Measurements from ENCODE around the gene TRIM67.

TRIM67 gene

DNA sequence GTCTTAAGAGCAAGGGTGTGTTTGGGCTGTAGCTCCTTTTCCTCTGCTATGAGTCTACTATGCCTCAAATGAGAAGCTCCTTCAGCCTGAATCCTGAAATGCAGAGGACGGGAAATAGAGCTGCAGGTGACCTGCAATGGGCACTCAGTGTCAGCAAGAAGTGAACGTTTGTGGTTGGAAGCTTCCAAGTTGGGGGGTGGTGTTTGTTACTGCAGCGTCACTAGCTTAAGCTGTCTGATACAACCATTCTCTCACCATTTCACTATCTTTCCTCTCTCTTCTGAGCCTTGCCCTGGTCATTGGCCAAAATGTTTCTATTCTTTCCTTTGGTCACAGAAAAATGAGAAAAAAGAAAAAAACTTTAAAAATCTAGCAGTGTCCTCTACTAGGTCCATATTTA, 19.4 kb downstream of the TRIM67 start:
- DNase-seq, result no peak
- intact Hi-C loops (cut with DNase I), result no loop called here

- intact Hi-C loops (cut with DNase I), result no loop called here
- peak in 1 of 10 donors; percentile 22 for DNase-seq
Measured at GRCh38 chr1:231182317-231182716, 20.5 kb downstream of the TRIM67 start.

DNA sequence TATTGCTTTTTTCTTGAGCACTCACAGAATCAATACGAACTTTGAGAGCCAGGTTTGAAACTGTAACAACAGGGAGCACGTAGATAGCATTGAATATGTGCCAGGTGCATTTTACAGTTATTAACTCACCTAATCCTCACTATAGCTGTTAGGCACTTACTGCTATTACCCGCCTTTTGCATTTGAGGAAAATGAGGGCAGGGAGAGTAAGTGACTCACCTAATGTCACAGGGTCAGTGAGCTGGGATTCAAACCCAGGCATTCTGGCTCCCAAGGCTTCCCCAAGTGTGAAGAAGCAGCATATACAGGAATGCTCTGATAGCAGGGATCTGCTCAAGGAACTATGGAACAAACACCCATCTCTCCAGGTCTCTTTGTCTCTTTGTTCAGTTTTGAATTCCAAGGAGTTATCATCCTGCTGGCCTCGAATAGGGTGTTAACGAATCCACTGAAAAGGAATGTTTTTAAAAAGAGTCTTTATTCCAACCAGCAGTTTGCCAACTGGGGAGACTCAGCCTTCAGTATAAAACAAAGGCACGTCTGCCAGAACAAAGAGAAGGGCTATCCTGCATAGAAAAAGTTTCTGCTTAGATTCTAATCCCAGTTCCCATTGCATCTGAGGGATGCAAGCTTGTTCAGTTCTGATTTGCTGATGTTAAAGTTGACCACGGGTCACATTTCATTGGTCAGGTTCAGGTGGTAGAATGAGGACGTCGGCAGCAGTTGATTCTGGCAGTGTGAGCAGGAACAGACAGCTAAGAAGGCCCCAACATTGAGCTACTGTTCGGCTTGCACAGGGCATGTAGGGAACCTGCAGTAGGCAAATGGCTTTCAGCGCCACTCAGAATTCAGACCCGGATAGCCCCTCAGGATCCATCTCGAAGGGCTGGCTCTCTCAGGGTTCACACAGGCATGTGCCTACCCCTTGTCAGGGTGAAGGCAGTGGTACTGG, 22.1 kb downstream of the TRIM67 start:
- peak in 1 of 10 donors; percentile 33 for DNase-seq
- intact Hi-C loops (cut with DNase I), result no loop called here

- peak in 1 of 10 donors; percentile 47 for DNase-seq
- intact Hi-C loops (cut with DNase I), result no loop called here
Measured at GRCh38 chr1:231184891-231185290, 23.0 kb downstream of the TRIM67 start.

- intact Hi-C loops (cut with DNase I), result no loop called here
- peak in 1 of 10 donors; percentile 67 for DNase-seq
Measured at GRCh38 chr1:231185391-231185790, 23.5 kb downstream of the TRIM67 start.

DNA sequence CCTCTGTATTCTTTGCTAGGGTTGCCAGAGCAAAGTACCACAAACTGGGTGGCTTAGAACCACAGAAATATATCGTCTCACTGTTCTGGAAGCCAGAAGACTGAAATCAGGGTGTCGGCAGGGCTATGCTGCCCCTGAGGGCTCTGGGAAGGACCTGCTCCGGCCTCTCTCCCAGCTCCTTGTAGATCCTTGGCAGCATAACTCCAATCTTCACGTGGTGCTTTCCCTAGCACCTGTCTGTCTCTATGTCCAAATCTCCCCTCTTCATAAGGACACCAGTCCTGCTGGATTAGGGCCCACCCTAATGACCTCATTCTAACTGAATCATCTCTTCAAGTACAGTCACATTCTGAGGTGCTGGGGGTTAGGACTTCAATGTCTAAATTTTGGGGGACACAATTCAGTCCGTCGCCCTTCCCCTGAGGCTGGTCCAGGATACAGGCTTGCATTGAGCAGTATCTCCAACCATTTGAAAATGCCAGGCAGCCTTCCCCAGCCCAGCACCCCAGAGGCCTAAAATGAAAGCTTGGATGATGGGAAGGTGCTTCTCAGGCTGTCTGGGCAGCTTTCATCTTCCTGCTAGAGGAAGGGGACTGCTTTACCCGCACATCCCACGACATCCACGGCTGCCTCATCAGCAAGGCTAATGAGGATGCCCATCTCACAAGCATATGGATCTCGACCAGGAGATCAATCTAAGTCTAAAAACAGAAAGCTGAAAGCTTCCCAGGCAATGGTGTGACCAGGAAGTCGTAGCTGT, 24.7 kb downstream of the TRIM67 start:
- intact Hi-C loops (cut with DNase I), result no loop called here
- DNase-seq, result peak in 1 of 10 donors; percentile 33

DNA sequence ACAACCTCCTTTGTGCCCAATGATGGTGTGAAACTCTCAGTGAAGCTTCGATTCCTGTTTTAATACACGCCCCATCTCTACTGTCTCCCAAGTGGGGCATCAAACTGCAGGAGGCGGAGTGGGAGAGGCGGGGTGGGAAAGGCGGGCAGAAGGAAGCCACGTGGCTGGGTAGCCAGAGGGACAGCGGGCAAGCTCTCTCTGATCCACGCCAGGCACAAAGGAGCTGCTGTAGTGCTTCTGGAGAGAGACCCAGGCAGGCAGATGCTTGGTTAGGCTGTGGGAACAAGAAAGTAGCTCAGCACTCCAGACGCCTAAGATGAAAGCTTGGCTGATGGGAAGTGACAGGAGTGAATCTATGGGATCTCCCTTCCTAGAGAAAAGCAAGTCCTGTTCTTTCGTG, 25.7 kb downstream of the TRIM67 start:
- intact Hi-C loops (cut with DNase I), result no loop called here
- DNase-seq, result peak; percentile 73 to 97 (median 83)

- peak in 3 of 10 donors; percentile 26 to 84 (median 30) for DNase-seq
- intact Hi-C loops (cut with DNase I), result no loop called here
Measured at GRCh38 chr1:231188072-231188471, 26.2 kb downstream of the TRIM67 start.

GRCh38 chr1:231188768-231189167, 26.9 kb downstream of the TRIM67 start:
- DNase-seq, result peak in 1 of 10 donors; percentile 11
- intact Hi-C loops (cut with DNase I), result no loop called here

DNA sequence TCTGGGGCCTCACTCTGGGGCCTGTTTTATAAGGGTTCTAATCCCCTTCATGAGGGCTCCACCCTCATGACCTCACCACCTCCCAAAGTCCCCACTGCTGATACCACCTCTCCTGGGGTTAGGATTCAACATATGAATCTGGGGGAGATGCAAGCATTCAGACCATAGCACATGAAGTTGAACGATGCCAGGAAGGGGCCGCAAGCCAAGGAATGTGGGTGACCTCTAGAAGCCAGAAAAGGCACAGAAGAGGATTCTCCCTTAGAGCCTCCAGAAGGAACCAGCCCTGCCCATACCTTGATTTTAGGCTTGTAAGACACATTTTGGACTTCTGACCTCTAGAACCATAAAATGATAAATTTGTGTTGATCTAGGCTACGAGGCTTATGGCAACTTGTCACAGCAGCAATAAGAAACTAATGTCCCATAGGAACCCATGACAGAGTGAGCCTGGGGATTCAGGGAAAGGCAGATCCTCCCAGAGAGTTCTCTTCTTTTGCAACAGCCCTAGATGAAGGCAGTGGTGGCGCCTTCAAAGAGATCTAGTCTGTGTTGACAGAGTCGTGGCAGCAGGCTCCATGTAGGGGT, 27.9 kb downstream of the TRIM67 start:
- peak in 1 of 10 donors; percentile 34 for DNase-seq
- intact Hi-C loops (cut with DNase I), result no loop called here

DNA sequence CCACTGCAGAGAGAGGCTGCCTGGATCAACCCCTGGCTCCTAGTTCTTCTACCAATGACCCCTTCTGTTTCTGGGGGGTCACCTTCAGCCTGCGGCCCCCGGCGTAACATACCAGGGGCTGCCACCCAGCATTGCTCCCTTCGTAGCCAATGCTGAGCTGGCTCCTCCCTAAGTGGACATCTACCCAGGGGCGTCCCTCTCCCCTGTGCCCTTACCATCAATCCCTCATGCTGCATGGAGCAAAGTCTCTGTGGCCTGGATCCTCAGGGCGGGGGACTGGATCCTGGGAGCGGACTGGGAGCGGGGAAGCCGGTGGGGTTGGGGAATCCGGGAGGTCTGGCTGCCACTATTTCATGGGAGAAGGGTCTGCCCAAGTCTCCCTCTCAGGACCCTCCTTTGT, 28.6 kb downstream of the TRIM67 start:
- intact Hi-C loops (cut with DNase I), result no loop called here
- peak in 1 of 10 donors; percentile 49 for DNase-seq

GRCh38 chr1:231192620-231193163, 30.8 kb downstream of the TRIM67 start:
- DNase-seq, result peak in 8 of 10 donors; percentile 28 to 86 (median 35)
- intact Hi-C loops (cut with DNase I), result no loop called here

DNA sequence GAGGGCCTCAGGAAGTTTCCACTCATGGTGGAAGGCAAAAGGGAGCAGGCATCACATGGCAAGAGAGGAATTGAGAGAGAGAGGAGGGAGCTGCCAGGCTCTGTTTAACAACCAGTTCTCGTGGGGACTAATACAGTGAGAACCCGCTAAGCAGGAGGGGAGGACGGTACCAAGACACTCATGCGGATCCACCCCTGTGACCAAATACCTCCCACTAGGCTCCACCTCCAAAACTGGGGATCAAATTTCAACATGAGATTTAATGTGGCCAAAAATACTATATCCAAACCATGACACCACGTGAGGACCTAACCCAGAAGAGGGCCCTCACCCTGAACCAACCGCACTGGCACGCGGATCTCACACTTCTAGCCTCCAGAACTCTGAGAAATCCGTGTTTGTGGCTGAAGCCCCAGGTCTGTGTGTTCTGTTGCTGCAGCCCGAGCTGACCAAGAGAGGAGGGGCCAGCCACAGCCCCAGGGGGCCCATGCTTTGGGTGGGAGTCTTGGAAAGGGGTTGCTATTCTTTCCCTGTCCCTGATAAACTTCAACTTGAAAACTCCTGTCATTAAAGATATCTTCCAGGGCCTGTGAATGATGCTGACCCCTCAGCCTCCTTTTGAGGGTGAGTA, 32.0 kb downstream of the TRIM67 start:
- intact Hi-C loops (cut with DNase I), result no loop called here
- peak in 1 of 10 donors; percentile 57 for DNase-seq

GRCh38 chr1:231194476-231194842, 32.6 kb downstream of the TRIM67 start:
- intact Hi-C loops (cut with DNase I), result no loop called here
- DNase-seq, result no peak

- DNase-seq, result peak in 1 of 10 donors; percentile 25
- intact Hi-C loops (cut with DNase I), result no loop called here
Measured at GRCh38 chr1:231194843-231195516, 33.1 kb downstream of the TRIM67 start.

GRCh38 chr1:231196307-231196706, 34.4 kb downstream of the TRIM67 start:
- no peak for DNase-seq
- intact Hi-C loops (cut with DNase I), result no loop called here

DNA sequence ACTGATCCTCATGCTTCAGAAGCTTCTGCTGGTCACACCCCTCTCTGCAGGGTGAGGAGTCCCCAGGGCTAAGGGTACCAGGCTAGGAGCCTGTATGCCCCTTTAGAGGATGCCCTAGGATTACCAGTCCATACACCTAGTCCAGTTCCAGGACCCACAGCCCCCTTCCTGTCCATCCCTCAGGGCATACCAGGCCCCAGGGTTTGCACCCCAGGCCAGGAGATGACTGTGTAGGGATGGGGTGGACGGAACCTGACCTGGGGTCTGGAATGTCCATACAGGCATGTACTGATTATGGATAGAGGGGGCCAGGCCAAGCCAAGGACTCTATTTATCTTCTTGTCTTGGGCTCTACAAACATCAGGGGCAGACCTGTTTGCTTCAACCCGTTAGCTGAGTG, 34.9 kb downstream of the TRIM67 start:
- intact Hi-C loops (cut with DNase I), result no loop called here
- no peak for DNase-seq

DNA sequence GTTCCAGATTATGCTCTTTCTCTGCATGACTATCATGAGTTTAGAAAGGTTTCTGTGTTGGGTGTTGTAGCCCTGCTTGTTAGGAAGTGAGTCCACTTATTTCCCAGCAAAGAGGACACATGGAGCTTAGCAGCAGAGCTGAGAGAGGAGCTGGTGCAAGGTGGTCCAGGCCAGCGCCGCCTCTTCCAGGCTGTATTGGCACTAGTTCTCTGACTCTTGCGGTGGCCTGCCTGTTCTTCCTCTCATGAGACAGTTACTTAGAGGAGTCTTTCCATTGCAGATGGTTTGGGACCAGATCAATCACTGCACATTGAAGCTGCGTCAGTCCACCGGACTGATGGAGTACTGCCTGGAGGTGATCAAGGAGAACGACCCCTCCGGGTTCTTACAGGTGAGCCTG, 38.0 kb downstream of the TRIM67 start:
- intact Hi-C loops (cut with DNase I), result no loop called here
- peak in 1 of 10 donors; percentile 47 for DNase-seq

- intact Hi-C loops (cut with DNase I), result no loop called here
Measured at GRCh38 chr1:231200388-231201031, 38.7 kb downstream of the TRIM67 start.

More at GRCh38 chr1:231200388-231201031, 38.7 kb downstream of the TRIM67 start:
- DNase-seq, result no peak

Measured in posterior cingulate gyrus (tissue), 11 donors.